Muscle of arm (tissue), 12 donors: ENCODE measurements around the gene VGF. TPM values are rescaled to one million over a fixed set of nuclear protein-coding genes. Genes with fewer than 3 reads are reported as not detected.
A peak's percentile ranks its signal among the peaks of the same experiment; 100 is the strongest.
"Not testable (repeated sequence)": the region's sequence is repeated elsewhere in the genome, so short reads cannot be mapped to it uniquely, and the experiment has no call there.

Experiments used
- DNase-seq: peaks from one replicate; pipeline ENCODE4 v3.0.0-alpha.2; 2013
- polyA plus RNA-seq, 12 donors: library from polyadenylated mRNA; unstranded; fragments of 120-200 nt; gene quantifications; one replicate each; pipeline ENCODE4 v1.2.1, GENCODE V29; 2013; ENCODE audit not compliant: insufficient read length in 12 of 12

VGF gene
- polyA plus RNA-seq, 12 donors, result not detected

DNA sequence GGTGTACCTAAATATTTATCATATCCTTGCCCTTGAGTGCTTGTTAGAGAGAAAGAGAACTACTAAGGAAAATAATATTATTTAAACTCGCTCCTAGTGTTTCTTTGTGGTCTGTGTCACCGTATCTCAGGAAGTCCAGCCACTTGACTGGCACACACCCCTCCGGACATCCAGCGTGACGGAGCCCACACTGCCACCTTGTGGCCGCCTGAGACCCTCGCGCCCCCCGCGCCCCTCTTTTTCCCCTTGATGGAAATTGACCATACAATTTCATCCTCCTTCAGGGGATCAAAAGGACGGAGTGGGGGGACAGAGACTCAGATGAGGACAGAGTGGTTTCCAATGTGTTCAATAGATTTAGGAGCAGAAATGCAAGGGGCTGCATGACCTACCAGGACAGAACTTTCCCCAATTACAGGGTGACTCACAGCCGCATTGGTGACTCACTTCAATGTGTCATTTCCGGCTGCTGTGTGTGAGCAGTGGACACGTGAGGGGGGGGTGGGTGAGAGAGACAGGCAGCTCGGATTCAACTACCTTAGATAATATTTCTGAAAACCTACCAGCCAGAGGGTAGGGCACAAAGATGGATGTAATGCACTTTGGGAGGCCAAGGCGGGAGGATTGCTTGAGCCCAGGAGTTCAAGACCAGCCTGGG is 27.0 kb downstream of the VGF start:
- no peak for DNase-seq

DNA sequence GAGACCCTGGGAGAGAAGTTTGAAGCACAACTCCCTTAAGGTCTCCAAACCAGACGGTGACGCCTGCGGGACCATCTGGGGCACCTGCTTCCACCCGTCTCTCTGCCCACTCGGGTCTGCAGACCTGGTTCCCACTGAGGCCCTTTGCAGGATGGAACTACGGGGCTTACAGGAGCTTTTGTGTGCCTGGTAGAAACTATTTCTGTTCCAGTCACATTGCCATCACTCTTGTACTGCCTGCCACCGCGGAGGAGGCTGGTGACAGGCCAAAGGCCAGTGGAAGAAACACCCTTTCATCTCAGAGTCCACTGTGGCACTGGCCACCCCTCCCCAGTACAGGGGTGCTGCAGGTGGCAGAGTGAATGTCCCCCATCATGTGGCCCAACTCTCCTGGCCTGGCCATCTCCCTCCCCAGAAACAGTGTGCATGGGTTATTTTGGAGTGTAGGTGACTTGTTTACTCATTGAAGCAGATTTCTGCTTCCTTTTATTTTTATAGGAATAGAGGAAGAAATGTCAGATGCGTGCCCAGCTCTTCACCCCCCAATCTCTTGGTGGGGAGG is 27.6 kb downstream of the VGF start:
- DNase-seq, result no peak

GRCh38 chr7:101134399-101134980 is 30.9 kb downstream of the VGF start:
- no peak for DNase-seq

- DNase-seq, result no peak
Observed at GRCh38 chr7:101133621-101134398, 31.6 kb downstream of the VGF start.

DNA sequence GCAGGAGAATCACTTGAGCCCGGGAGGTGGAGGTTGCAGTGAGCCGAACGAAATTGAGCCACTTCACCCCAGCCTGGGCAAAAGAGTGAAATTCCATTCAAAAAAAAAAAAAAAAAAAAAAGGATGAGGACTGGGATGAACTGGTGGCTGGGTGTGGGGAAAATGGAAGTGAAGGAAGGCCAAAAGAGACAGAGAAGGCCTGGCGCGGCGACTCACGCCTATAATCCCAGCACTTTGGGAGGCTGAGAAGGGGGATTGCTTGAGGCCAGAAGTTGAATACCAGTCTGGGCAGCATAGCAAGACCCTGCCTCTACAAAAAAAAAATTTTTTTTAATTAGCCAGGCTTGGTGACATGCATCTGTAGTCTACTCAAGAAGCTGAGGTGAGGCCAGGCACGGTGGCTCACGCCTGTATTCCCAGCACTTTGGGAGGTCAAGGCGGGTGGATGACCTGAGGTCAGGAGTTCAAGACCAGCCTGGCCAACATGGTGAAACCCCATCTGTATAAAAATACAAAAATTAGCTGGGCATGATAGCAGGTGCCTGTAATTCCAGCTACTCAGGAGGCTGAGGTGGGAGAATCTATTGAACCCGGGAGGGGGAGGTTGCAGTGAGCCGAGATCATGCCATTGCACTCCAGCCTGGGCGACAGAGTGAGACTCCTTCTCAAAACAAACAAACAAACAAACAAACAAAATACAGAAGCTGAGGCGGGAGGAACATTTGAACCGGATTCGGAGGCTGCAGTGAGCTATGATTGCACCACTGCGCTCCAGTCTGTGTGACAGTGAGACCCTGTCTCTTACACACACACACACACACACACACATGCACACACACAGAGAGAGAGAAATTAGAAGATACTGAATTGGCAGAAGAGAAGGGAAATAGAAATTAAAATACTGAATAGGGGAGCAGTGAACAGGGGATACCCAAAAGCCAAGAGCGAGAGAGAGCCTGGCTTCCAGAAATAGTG is 32.5 kb downstream of the VGF start:
- DNase-seq, result not testable (repeated sequence)

GRCh38 chr7:101129603-101130117 is 35.7 kb downstream of the VGF start:
- DNase-seq, result no peak

- DNase-seq, result no peak
Observed at GRCh38 chr7:101128040-101128834, 37.1 kb downstream of the VGF start.

GRCh38 chr7:101127460-101128039 is 37.8 kb downstream of the VGF start:
- DNase-seq, result no peak

DNA sequence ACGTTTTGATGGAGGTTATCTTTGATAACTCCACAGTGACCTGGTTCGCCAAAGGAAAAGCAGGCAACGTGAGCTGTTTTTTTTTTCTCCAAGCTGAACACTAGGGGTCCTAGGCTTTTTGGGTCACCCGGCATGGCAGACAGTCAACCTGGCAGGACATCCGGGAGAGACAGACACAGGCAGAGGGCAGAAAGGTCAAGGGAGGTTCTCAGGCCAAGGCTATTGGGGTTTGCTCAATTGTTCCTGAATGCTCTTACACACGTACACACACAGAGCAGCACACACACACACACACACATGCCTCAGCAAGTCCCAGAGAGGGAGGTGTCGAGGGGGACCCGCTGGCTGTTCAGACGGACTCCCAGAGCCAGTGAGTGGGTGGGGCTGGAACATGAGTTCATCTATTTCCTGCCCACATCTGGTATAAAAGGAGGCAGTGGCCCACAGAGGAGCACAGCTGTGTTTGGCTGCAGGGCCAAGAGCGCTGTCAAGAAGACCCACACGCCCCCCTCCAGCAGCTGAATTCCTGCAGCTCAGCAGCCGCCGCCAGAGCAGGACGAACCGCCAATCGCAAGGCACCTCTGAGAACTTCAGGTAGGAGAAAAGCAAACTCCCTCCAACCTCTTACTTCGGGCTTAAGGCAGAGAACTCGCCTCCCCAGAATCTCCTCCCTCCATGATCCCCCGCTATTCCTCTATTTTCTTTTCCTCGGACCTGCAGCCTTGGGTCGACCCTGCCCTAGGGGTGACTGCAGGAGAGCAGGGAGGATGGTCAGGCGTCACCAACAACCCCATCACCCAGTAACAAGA is 38.5 kb downstream of the VGF start, which contains the start of gene SERPINE1:
TSS of gene SERPINE1 (plus strand) at position 454 of the 809 bp plus-strand sequence. CDS start 1,290 bp downstream, outside the sequence.
- DNase-seq, result peak; percentile 91

GRCh38 chr7:101125989-101126650 is 39.2 kb downstream of the VGF start:
- no peak for DNase-seq

DNA sequence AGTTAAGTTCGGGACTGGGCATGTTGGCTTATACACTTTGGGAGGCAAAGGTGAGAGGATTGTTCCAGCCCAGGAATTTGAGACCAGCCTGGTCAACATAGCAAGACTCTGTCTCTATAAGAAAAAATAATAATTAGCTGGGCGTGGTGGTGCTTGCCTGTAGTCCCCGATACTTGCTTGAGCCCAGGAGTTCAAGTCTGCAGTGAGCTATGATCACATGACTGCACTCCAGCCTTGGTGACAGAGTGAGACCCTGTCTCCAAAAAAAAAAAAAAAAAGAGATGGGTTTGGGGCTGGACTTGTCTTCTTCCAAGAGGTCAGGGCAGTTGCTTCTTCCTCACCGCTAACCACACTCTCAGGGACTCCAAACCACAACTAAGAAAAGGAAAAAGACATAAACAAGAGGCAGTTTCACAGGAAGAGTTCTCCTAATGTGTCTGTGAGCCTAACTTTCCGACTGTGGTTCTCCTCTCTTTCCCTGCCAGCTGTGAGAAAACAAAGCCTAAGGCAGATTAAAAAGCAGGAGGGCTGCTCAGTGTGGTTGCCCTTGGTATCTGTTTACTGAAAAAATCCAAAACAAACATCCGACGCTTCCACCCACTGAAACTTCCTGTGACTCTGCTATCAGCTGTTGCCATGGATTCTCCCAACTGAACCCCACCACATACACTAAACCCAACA is 40.9 kb downstream of the VGF start:
- no peak for DNase-seq

DNA sequence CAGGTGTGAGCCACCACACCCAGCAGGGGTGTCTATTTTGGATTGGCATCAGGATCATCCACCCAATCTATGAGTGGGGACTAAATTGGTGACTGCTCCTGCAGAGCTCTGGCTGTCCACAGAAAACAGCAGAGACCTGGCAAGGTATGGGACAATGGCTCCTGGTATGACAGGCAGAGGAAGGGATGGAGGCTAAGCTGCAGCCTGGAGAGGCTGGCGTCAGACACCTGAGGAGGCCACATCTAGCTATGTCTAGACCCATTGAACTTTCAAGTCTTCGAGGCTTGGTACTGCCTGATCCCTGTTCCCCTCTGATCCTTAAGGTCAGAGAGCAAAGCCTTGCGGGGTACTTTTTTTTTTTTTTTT is 41.7 kb downstream of the VGF start:
- DNase-seq, result no peak

- DNase-seq, result no peak
Observed at GRCh38 chr7:101122933-101123702, 42.3 kb downstream of the VGF start.

- DNase-seq, result peak; percentile 94
Observed at GRCh38 chr7:101121991-101122932, 43.1 kb downstream of the VGF start.

DNA sequence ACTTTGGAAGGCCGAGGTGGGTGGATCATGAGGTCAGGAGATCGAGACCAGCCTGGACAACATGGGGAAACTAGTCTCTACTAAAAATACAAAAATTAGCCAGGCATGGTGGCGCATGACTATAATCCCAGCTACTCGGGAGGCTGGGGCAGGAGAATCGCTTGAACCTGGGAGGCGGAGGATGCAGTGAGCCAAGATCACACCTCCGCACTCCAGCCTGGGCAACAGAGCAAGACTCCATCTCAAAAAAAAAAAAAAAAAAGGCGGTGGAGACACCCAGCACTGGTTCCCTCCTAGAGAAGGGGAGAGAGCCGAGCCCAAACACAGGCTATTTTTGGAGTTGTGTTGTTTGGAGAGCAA is 43.8 kb downstream of the VGF start:
- not testable (repeated sequence) for DNase-seq

GRCh38 chr7:101120315-101120714 is 45.1 kb downstream of the VGF start:
- no peak for DNase-seq
